Stomach (tissue), 9 donors: ENCODE data around the gene HUS1B. TPM values are rescaled to one million over a fixed set of nuclear protein-coding genes. Genes with fewer than 3 reads are reported as not detected.

Source experiments
- DNase-seq, 2 donors: peaks; one replicate each; pipeline versions ENCODE4 v3.0.0 to v3.0.0-alpha.2; 2013 to 2019
- H3K27ac ChIP-seq, 5 donors: fragments of 200-600 bp in 4 of 5; sonication (generic) in 4 of 5; one replicate each; pipeline ENCODE4 v1.5.1; 2013 to 2019; ENCODE audit warnings: mild to moderate bottlenecking in 1 of 5, moderate library complexity in 1 of 5
- H3K27me3 ChIP-seq, 3 donors: fragments of 200-600 bp; sonication (generic); one replicate each; pipeline ENCODE4 v1.5.1; 2017 to 2019; ENCODE audit warnings: mixed run types in 1 of 3
- H3K36me3 ChIP-seq, 4 donors: fragments of 200-600 bp; sonication (generic); 1 replicate in 3 of 4; 2 replicates in 1 of 4; pipeline ENCODE4 v1.5.1; 2016 to 2019
- H3K4me1 ChIP-seq, 4 donors: fragments of 200-600 bp; sonication (generic); one replicate each; pipeline ENCODE4 v1.5.1; 2016 to 2019
- H3K4me3 ChIP-seq, 4 donors: fragments of 200-600 bp; sonication (generic) in 3 of 4; one replicate each; pipeline ENCODE4 v1.5.1; 2016 to 2019; ENCODE audit warnings: mild to moderate bottlenecking in 1 of 4
- H3K9me3 ChIP-seq, 4 donors: fragments of 200-600 bp; sonication (generic); one replicate each; pipeline ENCODE4 v1.5.1; 2016 to 2019
- EP300 ChIP-seq: sonication (generic); formaldehyde crosslinking; IDR thresholded peaks from one replicate; pipeline ENCODE4 v1.6.1; 2017; ENCODE audit warnings: antibody characterized with exemption
- POLR2A ChIP-seq, 4 donors: fragments of 450-650 bp; IDR thresholded peaks; one replicate each; pipeline ENCODE4 v1.6.1; 2016; ENCODE audit warnings: antibody characterized with exemption in 4 of 4, control low read depth in 2 of 4, mild to moderate bottlenecking in 1 of 4, moderate library complexity in 1 of 4
- POLR2AphosphoS5 ChIP-seq, 3 donors: sonication (generic); formaldehyde crosslinking; IDR thresholded peaks; one replicate each; pipeline ENCODE4 v1.6.1; 2016; ENCODE audit warnings: antibody characterized with exemption in 3 of 3
- WGBS, 5 donors: extraction: QIAGEN DNeasy Blood & Tissue Kit in 3 of 5; methylation state at CpG; one replicate each; pipeline versions ENCODE4 v1.1.5 to v1.1.7; 2013 to 2018; 5-methylcytosine and 5-hydroxymethylcytosine counted together
- intact Hi-C: fragments of 100-400 bp; cut with DNase I; formaldehyde crosslinking; loops from one replicate; pipeline ENCODE4 v1.15.1; 2023; ENCODE audit warnings: low total_unique reads
- polyA plus RNA-seq, 3 donors: library from polyadenylated mRNA; stranded (reverse); fragments of 200-250 nt; gene quantifications; one replicate each; pipeline ENCODE4 v1.2.3, GENCODE V29; 2013
- total RNA-seq, 5 donors: library from RNA; depleted of rRNA; stranded (reverse); fragments of >200 nt; gene quantifications; one replicate each; pipeline versions ENCODE4 v1.1.0 to v1.2.3, GENCODE V29; 2014 to 2016
- TF ChIP-seq, protein P1 (sequence below), 7 experiments: fragments of 450-650 bp in 4 of 7; fragments of 200-600 bp in 3 of 7; sonication (generic) in 3 of 7; IDR thresholded peaks; one replicate each; pipeline ENCODE4 v1.5.1; 2016 to 2019; ENCODE audit warnings: antibody characterized with exemption in 7 of 7, control low read depth in 2 of 7, mild to moderate bottlenecking in 1 of 7
- donor health status: healthy with polysubstance abuse.
- donor health status: Bipolar disorder and iron deficiency.
- donor health status: healthy.

HUS1B gene
- total and polyA plus RNA-seq, 8 donors, result 0.31 to 46.1 (median 3.9) TPM; not detected in 4

DNA sequence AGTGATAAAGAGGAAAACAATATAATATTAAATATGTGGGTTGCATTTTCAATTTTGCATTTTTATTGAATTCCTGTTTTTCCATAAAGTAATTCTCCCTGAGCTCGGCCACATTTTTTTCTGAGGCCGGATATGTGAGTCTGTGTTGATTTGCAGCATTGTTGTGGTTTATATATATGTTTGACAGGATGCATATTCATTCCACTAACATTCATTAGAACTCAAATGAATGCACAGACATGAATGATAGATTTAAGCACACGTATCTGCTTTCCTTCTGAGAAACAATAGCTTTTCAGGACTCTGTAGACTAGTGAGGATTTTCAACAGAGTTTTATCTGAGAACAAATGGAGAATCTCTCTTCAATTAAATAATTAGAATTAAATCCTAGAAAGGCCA lies 46.7 kb upstream of the HUS1B start:
- no peaks in the 10 kb centered on the region for H3K9me3 ChIP-seq
- TF ChIP-seq POLR2A (IDR thresholded peaks at IDR 0.05) (no peak), EP300 (no peak), POLR2AphosphoS5 (IDR thresholded peaks at IDR 0.05) (no peak)
- TF ChIP-seq, protein P1, sequence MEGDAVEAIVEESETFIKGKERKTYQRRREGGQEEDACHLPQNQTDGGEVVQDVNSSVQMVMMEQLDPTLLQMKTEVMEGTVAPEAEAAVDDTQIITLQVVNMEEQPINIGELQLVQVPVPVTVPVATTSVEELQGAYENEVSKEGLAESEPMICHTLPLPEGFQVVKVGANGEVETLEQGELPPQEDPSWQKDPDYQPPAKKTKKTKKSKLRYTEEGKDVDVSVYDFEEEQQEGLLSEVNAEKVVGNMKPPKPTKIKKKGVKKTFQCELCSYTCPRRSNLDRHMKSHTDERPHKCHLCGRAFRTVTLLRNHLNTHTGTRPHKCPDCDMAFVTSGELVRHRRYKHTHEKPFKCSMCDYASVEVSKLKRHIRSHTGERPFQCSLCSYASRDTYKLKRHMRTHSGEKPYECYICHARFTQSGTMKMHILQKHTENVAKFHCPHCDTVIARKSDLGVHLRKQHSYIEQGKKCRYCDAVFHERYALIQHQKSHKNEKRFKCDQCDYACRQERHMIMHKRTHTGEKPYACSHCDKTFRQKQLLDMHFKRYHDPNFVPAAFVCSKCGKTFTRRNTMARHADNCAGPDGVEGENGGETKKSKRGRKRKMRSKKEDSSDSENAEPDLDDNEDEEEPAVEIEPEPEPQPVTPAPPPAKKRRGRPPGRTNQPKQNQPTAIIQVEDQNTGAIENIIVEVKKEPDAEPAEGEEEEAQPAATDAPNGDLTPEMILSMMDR (IDR thresholded peaks at IDR 0.05), result no peak
- H3K36me3 ChIP-seq, result no peaks in the 10 kb centered on the region
- no peak for DNase-seq
- WGBS, 5 donors, result 69 to 85% (median 75%) methylated on average over 3 of the region's 3 CpGs
- no peak overlapping the region for H3K4me3 ChIP-seq
- intact Hi-C loops, result no loop called here
- H3K4me1 ChIP-seq, result peaks cover 0 to 10% (median 4%) of the 10 kb centered on the region in 4 donors
- peaks cover 0 to 2% (median 0%) of the 10 kb centered on the region in 3 donors for H3K27me3 ChIP-seq
- no peak overlapping the region for H3K27ac ChIP-seq

DNA sequence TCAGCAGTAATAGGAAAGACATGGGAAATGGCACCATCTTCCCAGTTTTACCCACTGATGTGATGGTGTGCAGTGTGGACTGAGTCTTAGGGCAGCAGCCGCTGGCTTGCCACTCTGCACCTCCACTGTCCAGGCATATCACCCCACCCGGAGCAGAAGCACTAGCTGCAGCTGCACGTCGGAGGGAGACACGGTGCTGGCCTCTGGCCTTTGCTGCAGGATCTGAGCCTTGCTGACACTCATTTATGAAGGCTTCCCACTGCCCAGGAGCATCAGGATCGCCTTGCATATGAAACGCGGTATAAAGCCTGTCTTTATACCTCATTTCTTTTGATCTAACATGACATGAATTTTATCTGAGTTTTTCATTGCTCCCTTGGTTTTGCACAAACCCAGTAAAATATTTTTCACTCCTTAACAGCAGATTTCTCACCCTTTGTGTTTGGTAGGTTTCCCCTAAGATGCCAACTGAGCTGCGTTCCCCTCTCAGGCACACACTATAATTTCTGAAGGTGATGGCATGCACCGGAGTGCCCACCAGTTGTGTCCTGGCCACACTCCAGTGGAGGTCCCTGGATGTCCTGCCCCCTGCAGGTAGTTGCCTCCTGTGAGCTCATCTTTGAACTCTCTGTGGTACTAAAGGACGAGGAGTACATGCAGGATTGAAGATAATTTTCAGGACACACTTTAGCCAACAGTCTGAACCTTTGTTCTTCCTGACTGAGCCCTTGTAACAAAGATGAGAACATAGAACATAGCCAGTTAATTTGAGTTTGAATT lies 45.0 kb upstream of the HUS1B start:
- intact Hi-C loops, result no loop called here
- Histone ChIP-seq H3K9me3 (no peaks in the 10 kb centered on the region), H3K36me3 (no peaks in the 10 kb centered on the region), H3K27ac (no peak overlapping the region), H3K4me1 (peaks cover 0 to 7% (median 2%) of the 10 kb centered on the region in 4 donors), H3K4me3 (no peak overlapping the region), H3K27me3 (no peaks in the 10 kb centered on the region)
- TF ChIP-seq EP300 (no peak), POLR2AphosphoS5 (IDR thresholded peaks at IDR 0.05) (no peak), POLR2A (IDR thresholded peaks at IDR 0.05) (no peak)
- TF ChIP-seq, protein P1 (IDR thresholded peaks at IDR 0.05), result no peak
- 63 to 76% (median 68%) methylated on average over 9 to 11 of the region's 11 CpGs for WGBS, 5 donors
- DNase-seq, result no peak

DNA sequence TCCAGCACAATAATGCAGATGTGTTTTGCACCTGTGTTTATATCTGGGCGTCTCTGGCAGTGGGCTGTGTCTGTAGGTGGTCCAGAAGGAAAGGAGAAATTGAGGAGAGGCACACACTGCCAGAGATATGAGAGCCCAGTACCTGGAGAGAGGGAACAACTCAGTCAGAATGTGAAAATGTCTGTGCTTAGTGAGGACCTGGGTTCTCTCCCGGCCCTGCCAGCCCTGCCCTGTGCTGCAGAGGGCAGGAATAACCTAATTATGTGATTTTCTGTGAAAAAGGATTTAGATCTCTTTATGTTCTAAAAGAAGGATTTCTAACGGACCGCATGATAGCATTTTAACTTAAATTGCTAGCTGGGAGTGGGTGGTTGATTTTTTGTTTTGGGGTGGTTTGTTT lies 44.3 kb upstream of the HUS1B start:
- intact Hi-C loops, result no loop called here
- no peak for DNase-seq
- Histone ChIP-seq H3K27ac (no peak overlapping the region), H3K27me3 (no peaks in the 10 kb centered on the region), H3K9me3 (no peaks in the 10 kb centered on the region), H3K4me1 (peaks cover 0 to 7% (median 2%) of the 10 kb centered on the region in 4 donors), H3K4me3 (no peak overlapping the region), H3K36me3 (no peaks in the 10 kb centered on the region)
- TF ChIP-seq, protein P1 (IDR thresholded peaks at IDR 0.05), result no peak
- TF ChIP-seq POLR2A (IDR thresholded peaks at IDR 0.05) (no peak), EP300 (no peak), POLR2AphosphoS5 (IDR thresholded peaks at IDR 0.05) (no peak)
- WGBS, 5 donors, result 60 to 82% (median 76%) methylated on average over 4 of the region's 4 CpGs

DNA sequence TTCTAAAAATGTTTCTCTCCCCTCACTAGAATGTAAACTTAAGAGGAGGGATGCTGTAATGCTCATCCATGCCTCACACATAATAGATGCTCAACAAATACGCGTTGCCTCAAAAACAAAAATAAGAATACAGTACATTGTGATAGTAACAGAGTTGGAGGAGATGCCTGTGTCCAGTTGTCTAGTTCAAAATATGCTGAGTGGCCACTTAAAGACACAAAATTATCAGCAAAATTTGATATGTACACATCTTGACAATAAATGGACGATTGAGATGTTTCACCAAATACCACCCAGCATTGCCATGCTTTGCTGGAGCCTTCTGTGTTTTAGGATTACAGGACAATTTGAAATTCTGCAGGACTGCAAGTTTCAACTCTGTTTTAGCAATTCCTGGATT lies 43.6 kb upstream of the HUS1B start:
- intact Hi-C loops, result no loop called here
- Histone ChIP-seq H3K4me1 (peaks cover 0 to 7% (median 2%) of the 10 kb centered on the region in 4 donors), H3K4me3 (no peak overlapping the region), H3K27me3 (no peaks in the 10 kb centered on the region), H3K36me3 (no peaks in the 10 kb centered on the region), H3K9me3 (no peaks in the 10 kb centered on the region), H3K27ac (no peak overlapping the region)
- TF ChIP-seq POLR2A (IDR thresholded peaks at IDR 0.05), result no peak
- TF ChIP-seq, protein P1 (IDR thresholded peaks at IDR 0.05), result no peak
- no peak for TF ChIP-seq EP300
- no peak for TF ChIP-seq POLR2AphosphoS5 (IDR thresholded peaks at IDR 0.05)
- 81 to 90% (median 83%) methylated on average over 3 of the region's 3 CpGs for WGBS, 5 donors
- DNase-seq, result no peak
